Measurements from ENCODE around the gene SEMA3B. TPM values are rescaled to one million over a fixed set of nuclear protein-coding genes. Genes with fewer than 3 reads are reported as not detected.

SEMA3B gene
- total RNA-seq, result 0.97 and 1.5 TPM in 2 replicates
- 1.2 and 1.4 TPM in 2 replicates for polyA plus RNA-seq
- 0.35 and 0.69 TPM in 2 replicates for polyA plus RNA-seq (2011; cell fraction: cytosol; rRNA removed)
- polyA plus RNA-seq (2011; cell fraction: nucleus; rRNA removed), result 8.0 and 8.3 TPM in 2 replicates
- polyA plus RNA-seq (2012), result 0.68 and 0.94 TPM in 2 replicates
- 0.66 and 1.4 TPM in 2 replicates for polyA minus RNA-seq
- polyA minus RNA-seq (2011; cell fraction: cytosol; rRNA and poly(A)+ RNA removed), result 58.9 TPM
- 2.1 and 3.9 TPM in 2 replicates for polyA minus RNA-seq (2011; cell fraction: nucleus; rRNA and poly(A)+ RNA removed)
- percentile 23 among the genes with signal in this experiment for Bru-seq, nascent RNA
- percentile 47 among the genes with signal in this experiment for BruChase-seq, experiment 1, labeled RNA remaining after a 6-hour chase
- BruChase-seq, experiment 2, labeled RNA remaining after a 2-hour chase, result percentile 31 among the genes with signal in this experiment
- long read RNA-seq, partial matches to known transcripts, result 0 of 3 reads
- long read RNA-seq, other reads (novel, unspliced or antisense), result 3 of 3 reads

DNA sequence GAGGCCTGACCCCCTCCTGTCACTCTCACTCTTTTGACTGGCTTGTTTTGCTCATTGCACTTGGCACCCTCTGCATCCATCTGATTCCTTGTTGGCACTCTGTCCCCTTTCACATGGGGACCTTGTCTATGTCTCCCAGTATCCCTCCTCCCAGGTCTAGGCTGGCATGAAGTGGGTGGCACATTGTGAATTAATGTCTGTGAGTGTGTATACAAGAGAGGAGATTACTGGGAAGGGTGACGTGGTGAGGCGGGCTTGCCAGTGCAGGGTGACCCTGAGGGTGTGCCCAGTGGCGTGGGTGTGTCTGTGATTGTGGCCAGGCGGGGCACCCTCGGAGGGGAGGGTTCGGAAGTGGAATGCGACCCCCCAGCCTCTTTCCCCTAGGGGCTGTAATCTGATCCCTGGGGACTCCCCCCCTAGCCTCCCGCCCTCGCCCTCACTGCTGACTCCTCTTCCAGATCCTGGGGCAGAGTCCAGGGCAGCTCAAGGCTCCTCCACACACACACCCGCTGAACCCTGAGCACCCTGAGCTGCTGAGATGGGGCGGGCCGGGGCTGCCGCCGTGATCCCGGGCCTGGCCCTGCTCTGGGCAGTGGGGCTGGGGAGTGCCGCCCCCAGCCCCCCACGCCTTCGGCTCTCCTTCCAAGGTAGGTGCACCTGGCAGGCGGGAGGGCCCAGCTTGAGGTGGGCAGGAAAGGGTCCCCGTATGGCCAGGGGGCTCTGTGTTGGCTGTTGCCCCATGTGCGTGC is at the start of gene SEMA3B:
Gene SEMA3B, plus strand, starts transcription at position 445 of the 749 bp plus-strand sequence. Its CDS starts 94 bp downstream, at position 539.
- ChIA-PET CTCF (interaction anchor here (1.0 to 3.7 kb wide), 5 partner anchors 9 to 74 kb away, joined by 3 to 26 read pairs (median 5); no protein-coding TSS in a partner anchor), POLR2A (interaction anchor here (1.6 kb wide), 1 partner anchor 23 kb away, joined by 3 read pairs; no protein-coding TSS in a partner anchor)
- intact Hi-C loops (cut with micrococcal nuclease) (loop anchor here (10.0 kb wide), 1 partner anchor 144 kb away; no protein-coding TSS in a partner anchor), dilution Hi-C loops (cut with MboI; ENCODE audit: extremely low pct_ligation_motif_present, low sequenced_read_pairs) (no loop called here)
- no peaks in the 10 kb centered on the region for H3K79me2 ChIP-seq (ENCODE audit: control insufficient read depth, insufficient read depth, low read length)
- DNase-seq (ENCODE audit: low read depth, low spot score) (no peak), FAIRE-seq (no peak)
- no peaks in the 10 kb centered on the region for H3K36me3 ChIP-seq (ENCODE audit: control insufficient read depth in 2 of 2, extremely low read depth in 1 of 2, insufficient read depth in 2 of 2, low read length in 2 of 2)
- TF ChIP-seq FOS (IDR thresholded peaks at IDR 0.05; ENCODE audit: borderline replicate concordance, insufficient read depth, low read length) (no peak), POLR2A (IDR thresholded peaks at IDR 0.05; ENCODE audit: low read depth, low read length) (no peak), JUN (IDR thresholded peaks at IDR 0.05; ENCODE audit: borderline replicate concordance, insufficient read depth, insufficient read length, low read depth) (no peak), EZH2 (IDR thresholded peaks at IDR 0.05; ENCODE audit: borderline replicate concordance, low read depth, low read length, severe bottlenecking) (no peak), MYC (IDR thresholded peaks at IDR 0.05; ENCODE audit: low read depth, low read length) (no peak), POLR2AphosphoS5 (IDR thresholded peaks at IDR 0.05; ENCODE audit: insufficient read depth, low read depth, low read length) (no peak), GATA2 (IDR thresholded peaks at IDR 0.05; ENCODE audit: insufficient read depth, insufficient read length, low read depth, low read length) (no peak)
- TF ChIP-seq, protein P1, sequence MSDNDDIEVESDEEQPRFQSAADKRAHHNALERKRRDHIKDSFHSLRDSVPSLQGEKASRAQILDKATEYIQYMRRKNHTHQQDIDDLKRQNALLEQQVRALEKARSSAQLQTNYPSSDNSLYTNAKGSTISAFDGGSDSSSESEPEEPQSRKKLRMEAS (IDR thresholded peaks at IDR 0.05; ENCODE audit: insufficient read depth, insufficient read length), result no peak
- TF ChIP-seq, protein P2, sequence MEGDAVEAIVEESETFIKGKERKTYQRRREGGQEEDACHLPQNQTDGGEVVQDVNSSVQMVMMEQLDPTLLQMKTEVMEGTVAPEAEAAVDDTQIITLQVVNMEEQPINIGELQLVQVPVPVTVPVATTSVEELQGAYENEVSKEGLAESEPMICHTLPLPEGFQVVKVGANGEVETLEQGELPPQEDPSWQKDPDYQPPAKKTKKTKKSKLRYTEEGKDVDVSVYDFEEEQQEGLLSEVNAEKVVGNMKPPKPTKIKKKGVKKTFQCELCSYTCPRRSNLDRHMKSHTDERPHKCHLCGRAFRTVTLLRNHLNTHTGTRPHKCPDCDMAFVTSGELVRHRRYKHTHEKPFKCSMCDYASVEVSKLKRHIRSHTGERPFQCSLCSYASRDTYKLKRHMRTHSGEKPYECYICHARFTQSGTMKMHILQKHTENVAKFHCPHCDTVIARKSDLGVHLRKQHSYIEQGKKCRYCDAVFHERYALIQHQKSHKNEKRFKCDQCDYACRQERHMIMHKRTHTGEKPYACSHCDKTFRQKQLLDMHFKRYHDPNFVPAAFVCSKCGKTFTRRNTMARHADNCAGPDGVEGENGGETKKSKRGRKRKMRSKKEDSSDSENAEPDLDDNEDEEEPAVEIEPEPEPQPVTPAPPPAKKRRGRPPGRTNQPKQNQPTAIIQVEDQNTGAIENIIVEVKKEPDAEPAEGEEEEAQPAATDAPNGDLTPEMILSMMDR (IDR thresholded peaks at IDR 0.05; ENCODE audit: extremely low read depth in 1 of 2, insufficient read depth in 1 of 2, low read depth in 1 of 2, low read length in 2 of 2), result no peak
- no peak within 1 kb of the TSS for H3K27ac ChIP-seq (ENCODE audit: insufficient read depth, low read depth, low read length)
- H3K4me3 ChIP-seq (replicated peaks in 1 of 3; ENCODE audit: insufficient read depth in 1 of 3, low read depth in 1 of 3, low read length in 3 of 3), result no peak within 1 kb of the TSS
- no peaks in the 10 kb centered on the region for H4K20me1 ChIP-seq (replicated peaks; ENCODE audit: control insufficient read depth, extremely low read depth, insufficient read depth, low read length)
- H3K9me3 ChIP-seq (replicated peaks; ENCODE audit: control insufficient read depth, insufficient read depth, low read length), result no peaks in the 10 kb centered on the region
- H3K9ac ChIP-seq (replicated peaks; ENCODE audit: extremely low read depth, insufficient read depth, low read length), result no peak within 1 kb of the TSS
- H3K27me3 ChIP-seq (ENCODE audit: control insufficient read depth in 2 of 2, insufficient read depth in 2 of 2, low read length in 2 of 2), result peaks cover 6% of the 10 kb centered on the region in 2 experiments
- H3K4me2 ChIP-seq (ENCODE audit: insufficient read depth, low read length), result no peak within 1 kb of the TSS
- no peak within 1 kb of the TSS for H2AFZ ChIP-seq (ENCODE audit: low read depth, low read length)
- H3K9me1 ChIP-seq (replicated peaks; ENCODE audit: control insufficient read depth, extremely low read depth, insufficient read depth, low read length), result no peaks in the 10 kb centered on the region
- peaks cover 2% of the 10 kb centered on the region for H3K4me1 ChIP-seq (ENCODE audit: control insufficient read depth, extremely low read depth, insufficient read depth, low read length)
- BruUV-seq (replicated peaks), result no TSS peak
